Measurements from ENCODE around the gene CNOT10. TPM values are rescaled to one million over a fixed set of nuclear protein-coding genes. Genes with fewer than 3 reads are reported as not detected.
"Not testable (repeated sequence)": the region's sequence is repeated elsewhere in the genome, so short reads cannot be mapped to it uniquely, and the experiment has no call there.

CNOT10 gene
- total and polyA plus RNA-seq, 4 donors = 14.1 to 57.5 (median 22.1) TPM

GRCh38 chr3:32791833-32792232 lies 106.8 kb downstream of the CNOT10 start:
- Histone ChIP-seq H3K4me1 (ENCODE audit: control insufficient read depth in 5 of 5, insufficient read depth in 5 of 5, low read length in 5 of 5) (peaks cover 0 to 3% (median 0%) of the 10 kb centered on the region in 5 donors), H3K36me3 (ENCODE audit: control insufficient read depth in 4 of 4, insufficient read depth in 4 of 4, low read length in 4 of 4) (no peaks in the 10 kb centered on the region), H3K9me3 (ENCODE audit: control insufficient read depth in 4 of 4, insufficient read depth in 3 of 4, low read length in 3 of 4) (no peaks in the 10 kb centered on the region), H3K27ac (ENCODE audit: low read depth in 1 of 2, low read length in 1 of 2) (no peak overlapping the region), H3K9ac (ENCODE audit: insufficient read depth in 1 of 2, low read length in 2 of 2) (no peak overlapping the region), H3K27me3 (ENCODE audit: control insufficient read depth in 3 of 3, insufficient read depth in 3 of 3, low read length in 2 of 3) (no peaks in the 10 kb centered on the region), H3K4me3 (no peak overlapping the region)
- ATAC-seq (ENCODE audit: insufficient read depth, low FRiP score) (no peak), DNase-seq (no peak)
- WGBS, 2 donors = 61 to 77% methylated on average over 3 of the region's 3 CpGs
- no peak for TF ChIP-seq CTCF (IDR thresholded peaks at IDR 0.05; ENCODE audit: control extremely low read depth, extremely low read depth)

- ATAC-seq (ENCODE audit: insufficient read depth, low FRiP score) = peak; percentile 84
- Histone ChIP-seq H3K9me3 (ENCODE audit: control insufficient read depth in 4 of 4, insufficient read depth in 3 of 4, low read length in 3 of 4) (no peaks in the 10 kb centered on the region), H3K36me3 (ENCODE audit: control insufficient read depth in 4 of 4, insufficient read depth in 4 of 4, low read length in 4 of 4) (no peaks in the 10 kb centered on the region), H3K4me1 (ENCODE audit: control insufficient read depth in 5 of 5, insufficient read depth in 5 of 5, low read length in 5 of 5) (peaks cover 0 to 3% (median 0%) of the 10 kb centered on the region in 5 donors), H3K27me3 (ENCODE audit: control insufficient read depth in 3 of 3, insufficient read depth in 3 of 3, low read length in 2 of 3) (no peaks in the 10 kb centered on the region), H3K4me3 (no peak overlapping the region), H3K27ac (ENCODE audit: low read depth in 1 of 2, low read length in 1 of 2) (peak overlapping the region in 1 of 2 donors; percentile 88), H3K9ac (ENCODE audit: insufficient read depth in 1 of 2, low read length in 2 of 2) (peak overlapping the region in 1 of 2 donors; percentile 32)
- TF ChIP-seq CTCF (IDR thresholded peaks at IDR 0.05; ENCODE audit: control extremely low read depth, extremely low read depth) = no peak
- WGBS, 2 donors = 69 to 87% methylated on average over 8 of the region's 8 CpGs
- peak; percentile 59 to 81 (median 62) for DNase-seq
Measured at GRCh38 chr3:32794487-32795308, 109.7 kb downstream of the CNOT10 start.

GRCh38 chr3:32796384-32796950 lies 111.5 kb downstream of the CNOT10 start:
- ATAC-seq (ENCODE audit: insufficient read depth, low FRiP score); H3K4me1 ChIP-seq (ENCODE audit: control insufficient read depth in 5 of 5, insufficient read depth in 5 of 5, low read length in 5 of 5); DNase-seq; H3K9ac ChIP-seq (ENCODE audit: insufficient read depth in 1 of 2, low read length in 2 of 2); H3K36me3 ChIP-seq (ENCODE audit: control insufficient read depth in 4 of 4, insufficient read depth in 4 of 4, low read length in 4 of 4); H3K9me3 ChIP-seq (ENCODE audit: control insufficient read depth in 4 of 4, insufficient read depth in 3 of 4, low read length in 3 of 4); H3K27me3 ChIP-seq (ENCODE audit: control insufficient read depth in 3 of 3, insufficient read depth in 3 of 3, low read length in 2 of 3); H3K4me3 ChIP-seq; H3K27ac ChIP-seq (ENCODE audit: low read depth in 1 of 2, low read length in 1 of 2): not testable (repeated sequence)
- 91 to 94% methylated on average over 11 of the region's 11 CpGs for WGBS, 2 donors

GRCh38 chr3:32797776-32798175 lies 112.8 kb downstream of the CNOT10 start:
- 88 to 97% methylated on average over 2 of the region's 2 CpGs for WGBS, 2 donors
- H3K4me3 ChIP-seq = no peak overlapping the region
- H3K4me1 ChIP-seq (ENCODE audit: control insufficient read depth in 5 of 5, insufficient read depth in 5 of 5, low read length in 5 of 5) = peaks cover 0 to 3% (median 0%) of the 10 kb centered on the region in 5 donors
- ATAC-seq (ENCODE audit: insufficient read depth, low FRiP score) (no peak), DNase-seq (no peak)
- H3K27me3 ChIP-seq (ENCODE audit: control insufficient read depth in 3 of 3, insufficient read depth in 3 of 3, low read length in 2 of 3) = no peaks in the 10 kb centered on the region
- H3K36me3 ChIP-seq (ENCODE audit: control insufficient read depth in 4 of 4, insufficient read depth in 4 of 4, low read length in 4 of 4) = no peaks in the 10 kb centered on the region
- H3K9me3 ChIP-seq (ENCODE audit: control insufficient read depth in 4 of 4, insufficient read depth in 3 of 4, low read length in 3 of 4) = no peaks in the 10 kb centered on the region
- H3K27ac ChIP-seq (ENCODE audit: low read depth in 1 of 2, low read length in 1 of 2) = no peak overlapping the region
- no peak overlapping the region for H3K9ac ChIP-seq (ENCODE audit: insufficient read depth in 1 of 2, low read length in 2 of 2)
- TF ChIP-seq CTCF (IDR thresholded peaks at IDR 0.05; ENCODE audit: control extremely low read depth, extremely low read depth) = no peak

- 90 to 92% methylated on average over 5 of the region's 5 CpGs for WGBS, 2 donors
- H3K9me3 ChIP-seq (ENCODE audit: control insufficient read depth in 4 of 4, insufficient read depth in 3 of 4, low read length in 3 of 4); H3K36me3 ChIP-seq (ENCODE audit: control insufficient read depth in 4 of 4, insufficient read depth in 4 of 4, low read length in 4 of 4); DNase-seq; H3K27me3 ChIP-seq (ENCODE audit: control insufficient read depth in 3 of 3, insufficient read depth in 3 of 3, low read length in 2 of 3); H3K9ac ChIP-seq (ENCODE audit: insufficient read depth in 1 of 2, low read length in 2 of 2); H3K4me1 ChIP-seq (ENCODE audit: control insufficient read depth in 5 of 5, insufficient read depth in 5 of 5, low read length in 5 of 5); H3K4me3 ChIP-seq; ATAC-seq (ENCODE audit: insufficient read depth, low FRiP score); H3K27ac ChIP-seq (ENCODE audit: low read depth in 1 of 2, low read length in 1 of 2): not testable (repeated sequence)
Measured at GRCh38 chr3:32801440-32801839, 116.5 kb downstream of the CNOT10 start.

Measured in lung (tissue), 12 donors.